Activated T-cell treated with anti-CD3 and anti-CD28 coated beads, Interleukin-2, amount 50 U/mL, for 24 hours (primary cell): Measurements from ENCODE around the gene BCAT1.

Experiments used
- DNase-seq: peaks from one replicate; pipeline ENCODE4 v3.0.0-alpha.2; 2020
- H3K27ac Mint-ChIP-seq: 2 replicates; pipeline ENCODE4 v1.8.0; 2020; ENCODE audit warnings: mild to moderate bottlenecking, mixed read lengths
- H3K27me3 Mint-ChIP-seq: 2 replicates; pipeline ENCODE4 v1.8.0; 2020; ENCODE audit warnings: mixed read lengths
- H3K36me3 Mint-ChIP-seq: 2 replicates; pipeline ENCODE4 v1.8.0; 2020; ENCODE audit warnings: low read depth, mixed read lengths
- H3K4me1 Mint-ChIP-seq: 2 replicates; pipeline ENCODE4 v1.8.0; 2020; ENCODE audit warnings: low read depth, mixed read lengths
- H3K4me3 Mint-ChIP-seq: 2 replicates; pipeline ENCODE4 v1.8.0; 2020; ENCODE audit warnings: mild to moderate bottlenecking, moderate library complexity, mixed read lengths
- H3K9me3 Mint-ChIP-seq: 2 replicates; pipeline ENCODE4 v1.8.0; 2020; ENCODE audit warnings: mixed read lengths

BCAT1 gene

GRCh38 chr12:24795699-24796347, 153.1 kb downstream of the BCAT1 start:
- no peaks in the 10 kb centered on the region for H3K9me3 Mint-ChIP-seq
- no peak for DNase-seq

GRCh38 chr12:24791622-24792021, 157.3 kb downstream of the BCAT1 start:
- Mint-ChIP-seq H3K9me3 (no peaks in the 10 kb centered on the region), H3K27ac (no peak overlapping the region), H3K4me3 (no peak overlapping the region), H3K4me1 (peaks cover 32% of the 10 kb centered on the region), H3K36me3 (no peaks in the 10 kb centered on the region), H3K27me3 (peaks cover 9% of the 10 kb centered on the region)
- DNase-seq: no peak

More at GRCh38 chr12:24795699-24796347, 153.1 kb downstream of the BCAT1 start:
- no peaks in the 10 kb centered on the region for H3K27me3 Mint-ChIP-seq
- peak overlapping the region; percentile 71 for H3K27ac Mint-ChIP-seq
- no peaks in the 10 kb centered on the region for H3K36me3 Mint-ChIP-seq
- H3K4me1 Mint-ChIP-seq: peaks cover 40% of the 10 kb centered on the region
- peak overlapping the region; percentile 60 for H3K4me3 Mint-ChIP-seq

DNA sequence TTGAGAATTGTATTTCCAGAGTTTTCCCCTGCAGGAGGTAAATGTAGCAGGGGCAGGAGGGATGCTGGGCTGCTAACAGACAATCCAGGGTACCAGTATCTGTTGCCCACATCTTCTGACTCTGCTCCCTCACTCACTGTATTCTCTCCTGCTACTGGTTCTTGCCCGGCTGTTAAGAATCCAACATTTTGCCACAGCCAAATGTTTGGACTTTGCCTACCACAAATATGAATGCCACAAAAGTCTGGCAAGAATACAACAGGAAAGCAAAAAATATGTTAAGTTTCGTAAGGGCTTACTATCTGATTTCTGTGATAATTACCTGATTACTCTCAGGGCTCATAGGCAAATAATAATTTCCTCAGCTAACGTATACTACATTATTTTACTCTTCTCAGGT, 160.0 kb downstream of the BCAT1 start:
- no peak for DNase-seq
- Mint-ChIP-seq H3K4me3 (no peak overlapping the region), H3K36me3 (no peaks in the 10 kb centered on the region), H3K27me3 (peaks cover 19% of the 10 kb centered on the region), H3K27ac (no peak overlapping the region), H3K9me3 (no peaks in the 10 kb centered on the region), H3K4me1 (peaks cover 13% of the 10 kb centered on the region)

- H3K36me3 Mint-ChIP-seq: no peaks in the 10 kb centered on the region
- H3K27ac Mint-ChIP-seq: no peak overlapping the region
- no peaks in the 10 kb centered on the region for H3K9me3 Mint-ChIP-seq
- no peak overlapping the region for H3K4me3 Mint-ChIP-seq
- peaks cover 14% of the 10 kb centered on the region for H3K4me1 Mint-ChIP-seq
- no peak for DNase-seq
- peaks cover 24% of the 10 kb centered on the region for H3K27me3 Mint-ChIP-seq
Measured at GRCh38 chr12:24780697-24781368, 168.1 kb downstream of the BCAT1 start.

- Mint-ChIP-seq H3K36me3 (no peaks in the 10 kb centered on the region), H3K9me3 (no peaks in the 10 kb centered on the region), H3K4me1 (peaks cover 14% of the 10 kb centered on the region)
Measured at GRCh38 chr12:24778486-24779304, 170.2 kb downstream of the BCAT1 start.

GRCh38 chr12:24777359-24777758, 171.5 kb downstream of the BCAT1 start:
- DNase-seq: no peak
- Mint-ChIP-seq H3K9me3 (no peaks in the 10 kb centered on the region), H3K4me1 (peaks cover 14% of the 10 kb centered on the region), H3K36me3 (no peaks in the 10 kb centered on the region), H3K27me3 (peaks cover 6% of the 10 kb centered on the region), H3K4me3 (no peak overlapping the region), H3K27ac (no peak overlapping the region)

More at GRCh38 chr12:24778486-24779304, 170.2 kb downstream of the BCAT1 start:
- DNase-seq: no peak
- Mint-ChIP-seq H3K27me3 (peaks cover 18% of the 10 kb centered on the region), H3K4me3 (no peak overlapping the region), H3K27ac (peak overlapping the region; percentile 72)

GRCh38 chr12:24776861-24777260, 172.0 kb downstream of the BCAT1 start:
- Mint-ChIP-seq H3K36me3 (no peaks in the 10 kb centered on the region), H3K9me3 (no peaks in the 10 kb centered on the region), H3K4me3 (no peak overlapping the region), H3K4me1 (peaks cover 14% of the 10 kb centered on the region), H3K27me3 (peaks cover 3% of the 10 kb centered on the region), H3K27ac (no peak overlapping the region)
- no peak for DNase-seq

DNA sequence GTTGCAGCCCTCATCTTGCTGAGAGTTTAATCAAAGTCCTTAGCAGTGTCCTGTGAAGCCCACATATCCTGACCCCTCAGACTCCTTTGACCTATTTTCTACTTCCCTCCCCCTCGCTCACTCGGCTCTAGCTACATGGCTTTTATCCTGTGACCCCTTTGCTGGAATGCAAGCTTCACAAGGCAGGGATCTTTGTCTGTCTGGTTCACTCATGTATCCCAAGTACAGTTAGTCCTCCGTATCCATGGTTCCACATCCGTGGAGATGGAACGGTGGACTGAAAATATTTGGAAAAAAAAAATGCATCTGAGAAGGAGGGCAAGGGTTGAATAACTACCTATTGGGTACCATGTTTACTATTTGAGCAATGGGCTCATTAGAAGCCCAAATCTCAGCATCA, 173.8 kb downstream of the BCAT1 start:
- Mint-ChIP-seq H3K9me3 (no peaks in the 10 kb centered on the region), H3K27me3 (peaks cover 3% of the 10 kb centered on the region), H3K36me3 (no peaks in the 10 kb centered on the region), H3K4me1 (peaks cover 14% of the 10 kb centered on the region), H3K27ac (no peak overlapping the region), H3K4me3 (no peak overlapping the region)
- no peak for DNase-seq

DNA sequence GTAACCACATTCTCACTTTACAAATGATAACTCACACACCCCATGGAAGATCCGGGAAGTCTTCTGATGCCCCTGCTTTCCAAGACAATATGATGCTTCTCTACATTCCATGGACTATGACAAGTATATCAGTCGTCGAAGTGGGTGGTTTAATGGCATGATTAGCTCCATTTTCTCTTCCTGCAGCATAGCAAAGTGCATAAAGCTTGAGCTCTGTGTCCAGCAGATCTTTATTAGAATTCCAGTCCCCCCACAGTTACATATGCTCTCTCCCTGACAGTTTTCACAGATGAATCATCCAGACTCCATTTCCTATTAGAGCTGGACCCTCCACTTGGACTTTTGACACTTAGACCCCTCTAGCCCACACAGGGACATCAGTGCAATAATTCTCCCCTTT, 174.9 kb downstream of the BCAT1 start:
- DNase-seq: no peak
- Mint-ChIP-seq H3K27ac (no peak overlapping the region), H3K4me3 (no peak overlapping the region), H3K4me1 (peaks cover 9% of the 10 kb centered on the region), H3K27me3 (no peaks in the 10 kb centered on the region), H3K9me3 (no peaks in the 10 kb centered on the region), H3K36me3 (no peaks in the 10 kb centered on the region)

- peaks cover 3% of the 10 kb centered on the region for H3K4me1 Mint-ChIP-seq
- no peak for DNase-seq
- no peak overlapping the region for H3K27ac Mint-ChIP-seq
- no peaks in the 10 kb centered on the region for H3K27me3 Mint-ChIP-seq
- H3K4me3 Mint-ChIP-seq: no peak overlapping the region
- H3K9me3 Mint-ChIP-seq: no peaks in the 10 kb centered on the region
- H3K36me3 Mint-ChIP-seq: no peaks in the 10 kb centered on the region
Measured at GRCh38 chr12:24772813-24773212, 176.1 kb downstream of the BCAT1 start.

DNA sequence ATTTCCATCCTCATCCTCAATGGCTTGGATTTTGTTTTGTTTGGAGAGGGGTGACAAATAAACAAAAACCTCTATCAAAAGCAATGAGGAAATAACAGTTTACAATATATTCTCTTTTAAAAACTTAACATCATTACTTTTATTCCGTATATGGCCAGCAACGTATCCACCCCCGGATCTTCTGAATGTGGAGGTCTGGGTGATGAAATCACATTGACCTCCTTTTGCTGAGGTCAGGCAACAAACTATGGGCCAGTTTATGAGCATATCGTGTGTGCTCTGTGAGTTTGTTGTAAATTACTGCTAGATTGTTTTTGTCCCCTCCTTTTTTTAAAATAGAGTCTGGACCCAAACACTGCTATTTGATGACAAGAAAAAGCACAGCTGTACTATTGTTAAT, 178.1 kb downstream of the BCAT1 start:
- no peak for DNase-seq
- Mint-ChIP-seq H3K27me3 (peaks cover 2% of the 10 kb centered on the region), H3K36me3 (no peaks in the 10 kb centered on the region), H3K27ac (no peak overlapping the region), H3K4me1 (peaks cover 3% of the 10 kb centered on the region), H3K4me3 (no peak overlapping the region), H3K9me3 (peaks cover 2% of the 10 kb centered on the region)

- Mint-ChIP-seq H3K9me3 (peaks cover 2% of the 10 kb centered on the region), H3K4me1 (peaks cover 3% of the 10 kb centered on the region), H3K27me3 (peaks cover 2% of the 10 kb centered on the region), H3K4me3 (no peak overlapping the region), H3K36me3 (no peaks in the 10 kb centered on the region), H3K27ac (no peak overlapping the region)
- no peak for DNase-seq
Measured at GRCh38 chr12:24770334-24770733, 178.6 kb downstream of the BCAT1 start.

- H3K36me3 Mint-ChIP-seq: no peaks in the 10 kb centered on the region
- H3K27ac Mint-ChIP-seq: no peak overlapping the region
- peaks cover 3% of the 10 kb centered on the region for H3K4me1 Mint-ChIP-seq
- DNase-seq: no peak
- H3K27me3 Mint-ChIP-seq: peaks cover 2% of the 10 kb centered on the region
- H3K9me3 Mint-ChIP-seq: peaks cover 2% of the 10 kb centered on the region
- no peak overlapping the region for H3K4me3 Mint-ChIP-seq
Measured at GRCh38 chr12:24769682-24770081, 179.2 kb downstream of the BCAT1 start.

GRCh38 chr12:24768415-24768814, 180.5 kb downstream of the BCAT1 start:
- H3K36me3 Mint-ChIP-seq: no peaks in the 10 kb centered on the region

DNA sequence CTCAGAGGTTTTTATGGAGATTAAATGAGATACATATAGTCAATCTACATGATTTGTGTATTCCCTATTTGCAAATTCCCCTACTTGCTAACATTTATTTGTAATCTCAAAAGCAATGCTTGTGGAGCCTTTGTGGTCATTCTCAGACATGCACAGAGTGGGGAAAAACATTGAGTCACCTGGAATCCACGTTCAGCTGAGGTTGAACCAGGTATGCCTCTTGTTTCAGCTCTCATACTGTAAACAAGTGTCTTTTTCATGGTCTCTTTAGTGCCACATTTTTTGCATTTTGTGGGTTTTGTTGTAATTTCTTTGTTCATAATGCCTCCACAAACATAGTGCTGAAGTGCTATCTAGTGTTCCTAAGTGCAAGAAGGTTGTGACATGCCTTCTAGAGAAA, 181.9 kb downstream of the BCAT1 start:
- Mint-ChIP-seq H3K36me3 (no peaks in the 10 kb centered on the region), H3K4me1 (peaks cover 6% of the 10 kb centered on the region), H3K27me3 (peaks cover 2% of the 10 kb centered on the region), H3K9me3 (peaks cover 2% of the 10 kb centered on the region), H3K27ac (no peak overlapping the region), H3K4me3 (no peak overlapping the region)
- DNase-seq: no peak

More at GRCh38 chr12:24768415-24768814, 180.5 kb downstream of the BCAT1 start:
- H3K4me1 Mint-ChIP-seq: peaks cover 6% of the 10 kb centered on the region
- peaks cover 2% of the 10 kb centered on the region for H3K27me3 Mint-ChIP-seq
- H3K4me3 Mint-ChIP-seq: no peak overlapping the region
- no peak for DNase-seq
- no peak overlapping the region for H3K27ac Mint-ChIP-seq
- peaks cover 2% of the 10 kb centered on the region for H3K9me3 Mint-ChIP-seq
